ENCODE results near the gene CHST14. TPM values are rescaled to one million over a fixed set of nuclear protein-coding genes. Genes with fewer than 3 reads are reported as not detected.

Gene CHST14
- total and polyA plus RNA-seq, 2 of the 8 experiments (the other 6 are each of a cell fraction or from before 2014, with no cell fraction given): 13.4 to 20.3 TPM

GRCh38 chr15:40429068-40429710, 41.6 kb upstream of the CHST14 start (continued):
- TF ChIP-seq SIRT6 (IDR thresholded peaks at IDR 0.05; ENCODE audit: low read length): no peak
- TF ChIP-seq FOSL1 (IDR thresholded peaks at IDR 0.05; ENCODE audit: insufficient read depth, low read depth, low read length): no peak
- TF ChIP-seq NRF1 (IDR thresholded peaks at IDR 0.05; ENCODE audit: low read depth, low read length): no peak
- TF ChIP-seq ATF3 (IDR thresholded peaks at IDR 0.05; ENCODE audit: insufficient read depth, low read depth, low read length): no peak
